Omental fat pad (tissue), 4 donors: ENCODE results near the gene PTGER1. TPM values are rescaled to one million over a fixed set of nuclear protein-coding genes. Genes with fewer than 3 reads are reported as not detected.

ENCODE experiments used
- ATAC-seq: fragments of 150-250 bp; one replicate; pipeline ENCODE4 v1.9.1; 2016; ENCODE audit warnings: mild to moderate bottlenecking, moderate library complexity; ENCODE audit not compliant: low FRiP score
- DNase-seq: peaks from one replicate; pipeline ENCODE4 v3.0.0-alpha.2; 2019; ENCODE audit warnings: low spot score
- total RNA-seq, 4 donors: library from RNA; depleted of rRNA; stranded (reverse); fragments of >200 nt; gene quantifications; one replicate each; pipeline ENCODE4 v1.1.0, GENCODE V29; 2016
- TF ChIP-seq, protein P1 (sequence below), 3 donors: fragments of 450-650 bp; IDR thresholded peaks; one replicate each; pipeline ENCODE4 v1.5.1; 2016 to 2017; ENCODE audit warnings: antibody characterized with exemption in 3 of 3, mild to moderate bottlenecking in 3 of 3, moderate library complexity in 2 of 3

Gene PTGER1
- total RNA-seq, 4 donors from 2014 or later = not detected

DNA sequence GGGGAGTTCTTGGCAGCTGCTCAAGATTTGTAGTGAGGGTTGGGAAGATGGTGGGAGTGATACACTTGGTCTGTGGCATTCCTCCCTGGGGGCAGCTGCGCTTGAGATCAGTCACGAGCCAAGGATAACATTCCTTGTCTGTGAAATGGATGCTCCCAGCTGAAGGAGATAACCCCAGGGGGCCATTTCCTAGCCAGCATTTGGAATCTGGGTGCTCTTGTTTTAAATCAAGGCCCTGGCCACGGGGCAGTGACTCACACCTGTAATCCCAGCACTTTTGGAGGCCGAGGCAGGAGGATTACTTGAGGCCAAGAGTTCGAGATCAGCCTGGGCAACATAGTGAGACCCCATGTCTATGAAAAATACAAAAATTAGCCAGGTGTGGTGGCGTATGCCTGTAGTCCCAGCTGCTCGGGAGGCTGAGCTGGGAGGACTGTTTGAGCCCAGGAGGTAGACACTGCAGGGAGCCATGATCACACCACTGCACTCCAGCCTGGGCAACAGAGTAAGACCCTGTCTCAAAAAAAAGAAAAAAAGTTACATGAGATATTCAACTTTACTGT lies 37.5 kb downstream of the PTGER1 start:
- DNase-seq (no peak), ATAC-seq (no peak)
- TF ChIP-seq, protein P1, sequence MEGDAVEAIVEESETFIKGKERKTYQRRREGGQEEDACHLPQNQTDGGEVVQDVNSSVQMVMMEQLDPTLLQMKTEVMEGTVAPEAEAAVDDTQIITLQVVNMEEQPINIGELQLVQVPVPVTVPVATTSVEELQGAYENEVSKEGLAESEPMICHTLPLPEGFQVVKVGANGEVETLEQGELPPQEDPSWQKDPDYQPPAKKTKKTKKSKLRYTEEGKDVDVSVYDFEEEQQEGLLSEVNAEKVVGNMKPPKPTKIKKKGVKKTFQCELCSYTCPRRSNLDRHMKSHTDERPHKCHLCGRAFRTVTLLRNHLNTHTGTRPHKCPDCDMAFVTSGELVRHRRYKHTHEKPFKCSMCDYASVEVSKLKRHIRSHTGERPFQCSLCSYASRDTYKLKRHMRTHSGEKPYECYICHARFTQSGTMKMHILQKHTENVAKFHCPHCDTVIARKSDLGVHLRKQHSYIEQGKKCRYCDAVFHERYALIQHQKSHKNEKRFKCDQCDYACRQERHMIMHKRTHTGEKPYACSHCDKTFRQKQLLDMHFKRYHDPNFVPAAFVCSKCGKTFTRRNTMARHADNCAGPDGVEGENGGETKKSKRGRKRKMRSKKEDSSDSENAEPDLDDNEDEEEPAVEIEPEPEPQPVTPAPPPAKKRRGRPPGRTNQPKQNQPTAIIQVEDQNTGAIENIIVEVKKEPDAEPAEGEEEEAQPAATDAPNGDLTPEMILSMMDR (IDR thresholded peaks at IDR 0.05) = no peak

DNA sequence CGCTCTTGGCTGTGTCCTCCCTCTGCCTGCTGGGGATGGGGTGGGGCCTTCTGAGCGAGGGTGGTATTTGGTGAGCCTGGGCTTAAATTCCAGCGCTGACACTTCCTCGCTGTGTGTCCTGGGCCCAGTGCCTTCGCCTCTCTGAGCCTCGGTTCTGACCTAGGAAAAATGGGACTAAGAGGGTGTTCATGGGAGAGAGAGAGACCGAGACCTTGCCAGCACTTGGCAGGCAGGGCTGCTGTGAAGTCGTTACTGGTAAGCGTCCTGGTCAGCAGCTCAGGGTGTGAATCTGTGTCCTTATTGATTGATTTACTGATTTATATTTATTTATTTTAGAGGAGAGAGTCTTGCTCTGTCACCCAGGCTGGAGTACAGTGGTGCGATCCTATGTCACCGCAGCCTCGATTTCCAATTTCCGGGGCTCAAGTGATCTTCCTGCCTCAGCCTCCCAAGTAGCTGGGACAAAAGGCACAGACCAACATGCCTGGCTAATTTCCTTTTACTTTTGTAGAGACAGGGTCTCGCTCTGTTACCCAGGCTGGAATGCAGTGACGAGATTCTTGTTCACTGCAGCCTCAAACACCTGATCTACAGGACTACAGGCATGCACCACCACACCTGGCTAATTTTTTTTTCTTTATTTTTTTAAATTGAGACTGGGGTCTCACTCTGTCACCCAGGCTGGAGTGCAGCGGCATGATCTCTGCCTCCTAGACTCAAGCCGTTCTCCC lies 39.7 kb downstream of the PTGER1 start:
- DNase-seq (no peak), ATAC-seq (no peak)
- TF ChIP-seq, protein P1 (IDR thresholded peaks at IDR 0.05) = no peak

DNA sequence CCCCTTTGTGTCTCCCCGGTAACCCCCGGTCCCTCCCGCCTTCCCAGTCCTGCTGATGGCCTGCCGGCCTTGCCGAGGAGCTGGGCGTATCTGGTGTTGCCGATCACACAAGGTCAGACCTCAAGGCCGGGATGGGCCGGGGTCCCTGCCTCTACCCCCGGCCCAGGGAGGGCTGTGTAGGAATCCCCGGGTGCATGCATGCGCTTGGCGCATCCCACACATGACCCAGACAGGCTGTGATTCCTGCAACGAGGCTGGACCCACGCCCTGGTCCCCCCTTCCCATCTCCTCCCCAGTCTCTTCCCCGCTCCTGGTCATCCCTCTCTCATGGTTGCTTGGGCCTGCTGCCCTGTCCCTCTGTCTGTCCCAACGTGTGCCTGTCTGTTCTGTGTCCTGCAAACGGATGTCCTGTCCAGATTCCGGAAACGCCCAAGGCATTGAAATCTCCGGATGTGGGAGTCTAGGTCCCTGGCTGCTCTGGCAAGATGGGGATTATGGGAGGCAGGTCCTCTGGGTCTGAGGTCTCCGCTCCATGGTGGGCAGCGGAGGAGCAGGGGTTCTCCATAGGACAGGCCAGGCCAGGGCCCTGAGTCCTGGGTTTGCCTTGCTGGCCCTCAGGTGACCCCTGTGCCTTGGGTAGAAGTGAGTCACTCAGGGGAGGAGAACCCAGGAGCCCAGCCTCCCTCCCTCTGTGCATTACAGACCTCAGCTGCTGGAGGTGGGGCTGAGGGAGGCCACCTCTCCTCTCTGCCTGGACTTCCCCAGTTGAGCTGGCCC lies 40.4 kb downstream of the PTGER1 start:
- TF ChIP-seq, protein P1 (IDR thresholded peaks at IDR 0.05) = no peak
- peak; percentile 94 for ATAC-seq
- no peak for DNase-seq

DNA sequence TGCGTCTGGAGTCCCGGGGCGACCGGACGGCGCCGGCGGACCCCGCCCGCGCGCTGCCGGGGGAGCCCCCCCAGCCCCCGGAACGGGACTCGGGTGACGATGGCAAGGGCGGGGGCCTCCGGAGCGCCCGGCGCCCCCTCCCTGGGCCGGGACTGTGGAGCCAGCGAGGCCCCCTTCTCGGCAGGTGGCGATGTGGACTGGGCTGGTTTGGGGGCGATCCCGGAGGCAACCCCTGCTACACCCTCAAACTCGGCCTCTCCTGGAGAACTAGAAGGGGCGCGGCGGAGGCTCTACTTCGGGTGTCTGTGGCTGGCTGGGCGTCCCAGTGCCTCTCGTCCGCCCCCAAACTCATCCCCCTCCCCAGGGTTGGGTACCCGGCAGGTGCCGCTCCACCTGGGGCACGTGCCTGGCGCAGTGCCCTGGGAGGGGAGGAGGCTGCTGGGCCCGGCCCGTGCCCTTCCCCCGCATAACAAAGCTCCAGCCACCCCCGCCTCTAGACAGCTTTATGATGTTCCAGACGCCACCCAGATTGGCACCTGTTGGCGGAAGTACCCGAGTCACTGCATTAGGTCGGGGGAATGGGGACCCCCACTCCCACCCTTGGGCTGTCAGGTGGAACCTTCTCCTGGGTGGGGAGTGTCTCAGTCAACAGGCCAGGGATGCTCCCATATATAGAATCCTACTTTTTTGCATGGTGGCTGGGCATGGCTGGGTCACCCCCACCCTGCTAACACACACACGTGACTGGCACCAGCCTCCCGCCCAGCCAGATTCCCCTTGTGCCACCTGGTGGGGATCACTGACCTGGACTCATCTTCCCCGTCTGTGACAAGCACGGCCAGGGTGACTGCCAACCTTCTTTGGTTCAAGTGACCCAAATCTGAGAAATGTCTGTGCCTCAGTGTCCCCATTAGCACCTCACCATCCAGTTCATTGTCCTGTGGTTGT lies 41.3 kb downstream of the PTGER1 start:
- DNase-seq (no peak), ATAC-seq (peak; percentile 3)
- TF ChIP-seq, protein P1 (IDR thresholded peaks at IDR 0.05) = no peak

DNA sequence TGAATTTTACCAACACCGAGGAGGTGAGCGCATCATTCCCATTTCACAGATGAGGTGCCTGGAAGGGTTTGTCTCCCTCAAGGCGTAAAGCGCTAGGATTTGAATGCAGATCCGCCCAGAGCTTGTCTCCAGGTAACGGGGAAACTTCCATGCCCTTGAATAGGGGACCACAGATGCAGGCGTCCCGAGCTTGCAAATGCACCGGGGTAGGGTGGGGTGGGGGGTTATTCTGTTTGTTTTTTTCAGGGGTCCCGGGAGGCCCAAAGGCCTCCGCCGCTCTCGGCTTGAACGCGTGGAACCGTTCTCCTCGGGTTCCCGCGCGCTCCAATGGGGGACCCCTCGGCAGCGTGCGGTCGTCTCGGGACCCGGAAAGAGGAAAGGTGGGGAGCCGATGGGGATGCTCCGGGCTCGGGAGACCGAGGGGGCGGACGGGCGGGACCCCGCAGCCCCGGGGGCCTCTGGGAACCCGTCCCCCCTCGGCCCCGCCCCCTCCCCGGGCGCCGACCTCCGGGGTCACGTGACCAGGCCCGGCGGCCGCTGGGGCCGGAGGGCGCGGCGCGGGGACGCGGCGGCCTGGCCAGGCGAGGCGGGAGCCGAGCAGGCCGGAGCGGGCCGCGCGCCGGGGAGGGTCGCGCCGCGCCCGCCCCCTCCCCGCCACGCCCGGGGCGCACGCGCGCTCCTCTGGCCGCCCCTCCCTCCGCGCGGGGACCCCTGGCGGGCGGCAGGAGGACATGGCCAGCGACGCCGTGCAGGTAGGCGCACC lies 42.2 kb downstream of the PTGER1 start, which contains the start of gene PKN1:
Gene PKN1, plus strand, starts transcription at position 516 of the 763 bp plus-strand sequence. Its CDS starts 216 bp downstream, at position 732.
- peak; percentile 8 for ATAC-seq
- no peak for DNase-seq
- TF ChIP-seq, protein P1 (IDR thresholded peaks at IDR 0.05) = no peak

DNA sequence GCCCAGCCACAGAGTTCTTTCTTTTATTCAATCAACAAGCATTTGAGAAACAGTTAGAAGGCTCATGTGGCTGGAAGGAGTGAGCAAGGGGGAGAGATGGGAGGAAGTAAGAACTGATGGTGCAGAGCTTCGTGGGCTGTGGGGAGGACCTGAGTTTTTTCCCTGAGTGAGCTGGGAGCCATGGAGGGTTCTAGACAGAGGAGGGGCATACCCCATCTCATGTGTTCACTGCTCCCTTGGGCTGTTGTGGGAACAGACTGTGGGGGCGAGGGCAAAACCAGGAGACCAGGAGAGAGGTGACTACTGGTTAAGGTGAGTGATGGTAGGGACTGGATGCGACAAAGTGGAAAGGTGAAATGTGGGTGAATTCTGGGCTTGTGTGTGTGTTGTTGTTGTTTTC lies 44.4 kb downstream of the PTGER1 start:
- ATAC-seq (no peak), DNase-seq (no peak)
- TF ChIP-seq, protein P1 (IDR thresholded peaks at IDR 0.05) = no peak
